Fibroblast of mammary gland (primary cell): ENCODE results near the gene RNF31.
A peak's percentile ranks its signal among the peaks of the same experiment; 100 is the strongest.

ENCODE experiments used
- DNase-seq: peaks from one replicate; pipeline ENCODE4 v3.0.0-alpha.2; 2010; ENCODE audit warnings: low read depth
- H3K4me3 ChIP-seq: 2 replicates; pipeline ENCODE4 v1.5.1; 2011; ENCODE audit warnings: low read depth, mild to moderate bottlenecking, low read length, moderate library complexity; ENCODE audit not compliant: control insufficient read depth
- CTCF ChIP-seq: conservative IDR thresholded peaks from 2 replicates; pipeline ENCODE4 v1.5.1; 2011; ENCODE audit warnings: low read depth, low read length, inconsistent platforms; ENCODE audit not compliant: control insufficient read depth, insufficient read depth

The RNF31 gene

GRCh38 chr14:24145690-24146452, 1.4 kb upstream of the RNF31 start:
- no peak for DNase-seq
- no peak for TF ChIP-seq CTCF
- peak overlapping the region; percentile 73 for H3K4me3 ChIP-seq

GRCh38 chr14:24146453-24146977, 783 bp upstream of the RNF31 start, which contains the start of gene PSME2:
TSS of gene PSME2 (minus strand) at chr14:24146610. CDS start at chr14:24146581, 29 bp downstream.
- peak; percentile 93 for DNase-seq
- H3K4me3 ChIP-seq = peak within 1 kb of the TSS; percentile 73
- no peak for TF ChIP-seq CTCF

- no peak for TF ChIP-seq CTCF
- no peak for DNase-seq
- peak overlapping the region; percentile 73 for H3K4me3 ChIP-seq
Measured at GRCh38 chr14:24147761-24148428, 597 bp downstream of the RNF31 start.

- no peak for DNase-seq
- TF ChIP-seq CTCF = no peak
- H3K4me3 ChIP-seq = no peak overlapping the region
Measured at GRCh38 chr14:24149302-24149969, 2.1 kb downstream of the RNF31 start.

GRCh38 chr14:24150061-24150460, 2.8 kb downstream of the RNF31 start:
- TF ChIP-seq CTCF = no peak
- DNase-seq = no peak
- H3K4me3 ChIP-seq = no peak overlapping the region

- no peak for DNase-seq
- no peak overlapping the region for H3K4me3 ChIP-seq
- TF ChIP-seq CTCF = no peak
Measured at GRCh38 chr14:24150567-24150966, 3.3 kb downstream of the RNF31 start.
